NCI-H1048 (cell line): ENCODE results near the gene LMBR1.
"Not testable (repeated sequence)": the region's sequence is repeated elsewhere in the genome, so short reads cannot be mapped to it uniquely, and the experiment has no call there.

Experiments used
- DNase-seq: peaks from one replicate; lab custom pipeline; 2025; lab: John Stamatoyannopoulos, UW

Gene LMBR1

DNA sequence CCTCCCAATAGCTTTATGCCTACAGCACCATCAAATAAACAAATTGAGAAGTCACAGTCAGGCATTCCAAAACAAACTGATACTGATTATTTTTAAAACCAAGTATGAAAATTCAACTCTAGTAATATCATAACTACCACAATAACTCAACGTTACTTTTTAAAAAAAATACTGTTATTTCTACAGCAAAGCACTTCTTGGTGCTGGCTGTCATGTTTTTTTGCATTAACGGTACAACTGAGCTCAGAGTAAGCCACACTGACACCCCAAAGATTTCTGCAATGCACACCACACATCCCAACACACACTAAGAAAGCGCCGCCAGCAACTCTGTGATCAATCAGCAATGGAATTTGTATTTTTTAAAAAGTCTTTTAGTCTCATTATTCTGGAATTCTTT, 138.8 kb downstream of the LMBR1 start:
- no peak for DNase-seq

DNA sequence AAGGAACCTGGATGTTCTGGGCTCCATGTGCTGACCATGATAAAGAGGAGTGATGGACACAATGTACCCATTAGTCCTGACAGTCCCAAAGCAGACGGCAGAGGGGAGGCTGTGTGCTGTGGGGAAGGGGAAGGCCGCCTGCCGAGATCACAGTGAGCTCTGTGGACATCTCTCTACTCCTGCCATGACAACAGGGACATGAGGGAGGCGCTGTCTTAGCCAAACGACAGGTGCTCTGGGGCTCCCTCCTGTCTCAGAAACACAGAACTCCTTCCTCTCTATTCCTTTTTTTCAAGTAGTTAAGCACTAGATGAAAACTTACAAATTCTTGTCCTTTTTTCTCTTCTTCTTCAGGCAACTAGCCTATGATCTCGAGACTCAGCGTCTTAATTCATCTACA, 139.4 kb downstream of the LMBR1 start:
- DNase-seq = no peak

DNA sequence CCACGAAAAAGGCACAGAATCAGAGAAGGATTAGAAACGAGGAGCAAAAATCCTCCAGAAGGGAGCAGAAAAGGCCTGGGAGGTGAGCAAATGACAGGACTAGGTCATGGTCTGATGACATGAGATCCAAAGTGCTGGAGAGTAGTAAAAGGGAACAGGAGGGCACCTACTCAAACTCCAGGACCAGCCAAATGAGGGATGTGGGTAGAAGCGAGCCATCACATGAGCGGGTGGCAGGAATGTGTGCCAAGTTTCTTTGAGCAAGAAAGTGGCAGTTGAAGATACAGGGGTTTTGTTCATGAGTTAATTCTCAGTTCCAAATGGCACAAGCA, 139.8 kb downstream of the LMBR1 start:
- no peak for DNase-seq

DNA sequence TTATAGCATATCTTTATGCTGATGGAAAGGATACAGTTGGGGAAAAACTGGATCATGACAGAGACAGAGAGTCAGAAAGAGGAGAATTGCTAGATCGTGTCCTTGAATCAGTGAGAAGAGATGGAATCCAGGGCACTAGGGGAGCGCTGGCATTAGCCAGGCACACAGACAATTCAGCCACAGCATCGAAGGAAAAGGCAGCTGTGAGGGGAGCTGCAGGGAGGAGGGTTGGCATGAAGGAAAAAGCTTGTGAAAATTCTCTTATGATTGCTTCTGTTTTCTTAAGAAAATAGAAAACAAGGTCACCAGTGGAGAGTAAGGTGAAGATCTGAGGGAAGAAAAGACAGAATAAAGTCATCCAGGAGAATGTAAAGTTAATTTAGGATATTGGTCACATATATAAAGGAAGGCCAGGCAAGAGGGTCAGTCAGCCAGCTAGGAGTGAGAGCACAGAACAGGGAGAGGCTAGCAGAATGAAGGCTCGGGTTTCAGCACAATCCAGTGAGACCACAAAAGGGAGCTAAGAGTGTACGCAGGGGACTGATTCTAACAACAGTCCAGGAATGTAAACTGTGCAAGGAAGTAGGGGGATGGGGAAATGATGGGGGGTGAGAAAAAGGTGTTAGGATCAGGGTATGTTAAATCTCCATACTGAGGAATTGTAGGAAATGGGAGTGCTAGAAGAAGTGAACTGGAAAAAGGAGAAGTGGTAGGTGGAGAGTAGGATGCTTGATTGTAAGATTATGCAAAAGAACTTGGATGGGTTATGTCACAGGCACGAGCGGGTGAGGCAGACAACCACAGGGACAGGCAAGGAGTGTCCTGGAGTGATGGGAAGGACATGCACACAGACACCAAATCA, 140.4 kb downstream of the LMBR1 start:
- no peak for DNase-seq

DNA sequence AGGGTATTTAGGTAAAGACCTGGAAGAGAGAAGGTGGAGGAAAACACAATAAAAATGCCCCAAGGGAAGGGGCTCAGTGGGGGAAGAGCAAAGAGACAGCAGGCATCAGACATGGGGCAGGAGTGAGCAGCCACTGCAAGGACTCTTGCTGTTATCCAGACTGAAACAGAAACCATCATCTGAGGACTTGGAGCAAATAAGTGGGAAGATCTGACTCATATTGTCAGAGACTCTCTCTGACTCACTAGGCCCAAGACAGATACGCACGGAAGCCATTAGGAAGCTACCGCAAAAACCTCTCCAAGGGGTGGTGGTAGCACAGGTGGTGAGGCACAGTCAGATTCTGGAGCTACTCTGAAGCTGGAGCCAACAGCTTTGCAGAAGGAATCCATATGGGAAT, 141.7 kb downstream of the LMBR1 start:
- no peak for DNase-seq

DNA sequence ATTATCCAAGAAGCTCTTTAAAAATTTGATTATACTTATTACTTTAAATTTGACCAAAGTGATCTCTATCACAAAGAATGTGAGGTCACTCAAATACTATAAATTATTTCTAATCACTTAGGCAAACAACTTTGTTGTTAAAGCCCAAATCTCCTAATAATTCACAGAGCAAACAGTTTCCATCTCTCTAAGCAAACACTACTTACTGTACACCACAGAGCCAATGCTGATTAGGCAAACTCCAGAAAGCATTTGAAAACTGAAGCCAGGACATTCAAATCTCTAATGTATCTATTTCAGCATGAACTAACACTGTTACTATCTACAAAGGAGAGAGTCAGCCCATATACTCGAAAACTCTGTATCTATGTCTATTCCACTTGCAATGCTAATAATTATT, 145.3 kb downstream of the LMBR1 start:
- DNase-seq = no peak

DNA sequence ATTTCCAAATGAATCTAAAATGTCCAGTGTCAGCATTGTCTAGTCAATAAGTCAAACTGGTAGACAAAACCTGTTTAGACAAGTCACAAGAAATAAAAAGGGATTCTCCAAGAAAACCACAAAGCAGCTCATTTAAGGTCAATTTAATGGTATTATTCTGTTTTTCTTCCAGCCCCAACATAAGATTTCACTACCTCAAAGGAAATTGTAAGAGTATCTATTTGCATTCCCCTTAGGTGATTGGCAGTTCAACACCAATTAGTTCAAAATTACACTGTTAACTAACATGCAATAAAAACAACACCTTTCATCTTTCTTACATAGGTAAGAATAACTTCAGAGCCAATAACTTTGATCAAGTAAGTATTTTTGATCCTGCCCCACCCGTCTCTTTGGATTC, 146.1 kb downstream of the LMBR1 start:
- DNase-seq = no peak

DNA sequence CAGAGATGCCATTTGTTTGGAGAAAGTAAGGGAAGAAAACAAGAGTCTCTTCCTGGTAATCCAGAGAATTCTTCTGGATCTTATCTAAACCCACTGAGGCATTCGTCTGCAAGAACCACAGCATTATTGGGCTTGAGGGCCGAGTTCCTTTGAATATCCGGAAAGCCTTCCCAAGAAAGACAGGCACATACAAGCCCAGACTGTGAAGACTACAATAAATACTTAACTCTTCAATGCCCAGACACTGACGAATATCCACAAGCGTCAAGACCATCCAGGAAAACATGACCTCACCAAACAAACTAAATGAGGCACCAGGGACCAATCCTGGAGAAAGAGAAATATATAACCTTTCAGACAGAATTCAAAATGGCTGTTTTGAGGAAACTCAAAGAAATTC, 153.4 kb downstream of the LMBR1 start:
- no peak for DNase-seq

DNA sequence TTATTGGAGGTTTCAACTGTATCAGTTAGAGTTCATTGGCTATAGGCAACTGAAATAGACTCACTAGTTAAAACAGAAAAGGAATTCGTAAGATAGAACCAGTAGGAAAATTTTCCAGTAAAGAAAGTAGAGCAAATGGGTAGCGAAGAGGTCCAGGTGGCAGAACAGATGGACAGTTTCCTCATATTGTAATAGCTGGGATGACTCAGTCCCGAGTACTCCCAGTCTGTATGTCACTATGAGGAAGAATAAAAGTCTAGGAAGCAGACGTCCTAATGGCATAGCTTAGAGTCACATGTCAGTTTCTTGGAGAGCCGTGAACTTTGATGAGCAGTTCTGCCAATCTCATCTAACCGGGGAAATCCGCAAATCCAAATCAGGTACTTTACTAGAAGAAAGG, 157.1 kb downstream of the LMBR1 start:
- DNase-seq = no peak

DNA sequence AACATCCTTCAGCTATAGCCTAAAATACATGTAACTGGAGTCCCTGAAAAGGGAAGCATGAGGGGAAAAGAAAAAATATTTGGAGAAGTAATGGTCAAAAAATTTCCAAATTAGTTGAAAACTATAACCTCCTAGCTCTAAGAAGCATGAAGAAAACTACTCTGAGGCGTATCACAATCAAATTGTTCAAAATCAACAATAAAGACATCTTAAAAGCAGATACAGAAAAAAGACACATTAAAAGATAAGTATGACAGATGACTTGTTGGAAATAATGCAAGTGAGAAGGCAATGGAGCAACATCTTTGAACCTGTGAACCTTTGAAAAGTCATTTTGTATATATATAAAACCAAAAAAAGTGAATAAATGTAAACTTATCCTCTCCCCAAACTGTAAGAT, 159.3 kb downstream of the LMBR1 start:
- no peak for DNase-seq

DNA sequence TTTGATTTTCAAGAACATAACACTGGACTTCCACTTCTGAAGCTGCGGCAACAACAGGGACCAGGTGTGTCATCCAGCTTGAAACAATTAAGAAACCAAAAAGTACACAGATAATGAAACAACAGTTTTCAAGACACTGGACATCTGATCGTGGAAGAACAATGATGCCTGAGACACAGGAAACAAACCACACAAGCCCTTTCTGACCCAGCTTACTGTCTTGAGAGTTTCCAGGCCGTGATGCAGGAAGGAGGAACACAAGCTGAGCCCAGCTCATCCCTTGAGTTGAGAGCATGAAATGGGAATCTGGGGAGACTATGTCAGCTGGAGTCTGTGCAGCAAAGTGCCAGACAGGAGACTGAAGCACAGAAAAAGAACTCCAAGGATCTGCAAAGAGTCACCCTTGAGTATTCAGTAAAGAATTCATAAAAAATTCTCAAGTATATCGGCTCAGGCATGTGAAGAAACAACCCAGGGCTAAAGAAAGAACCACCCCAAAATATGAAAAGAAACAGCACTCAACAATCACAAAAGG, 160.8 kb downstream of the LMBR1 start:
- no peak for DNase-seq

DNA sequence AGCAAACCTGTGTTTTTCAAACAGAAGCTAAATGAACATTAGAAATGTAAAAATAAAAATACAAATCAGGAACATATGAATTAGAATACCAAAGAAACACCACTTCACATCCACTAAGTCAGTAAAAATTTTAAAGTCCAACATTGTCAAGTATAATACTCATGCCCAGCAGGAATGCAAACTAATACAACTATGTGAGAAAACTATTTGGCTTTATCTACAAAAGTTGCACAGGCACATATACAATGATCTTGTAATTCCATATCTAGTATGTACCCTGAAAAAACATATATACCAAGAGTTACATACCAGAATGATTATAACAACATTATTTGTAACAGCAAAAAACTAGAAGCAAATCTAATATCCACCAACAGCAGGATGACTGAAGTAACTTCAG, 161.3 kb downstream of the LMBR1 start:
- DNase-seq = no peak

DNA sequence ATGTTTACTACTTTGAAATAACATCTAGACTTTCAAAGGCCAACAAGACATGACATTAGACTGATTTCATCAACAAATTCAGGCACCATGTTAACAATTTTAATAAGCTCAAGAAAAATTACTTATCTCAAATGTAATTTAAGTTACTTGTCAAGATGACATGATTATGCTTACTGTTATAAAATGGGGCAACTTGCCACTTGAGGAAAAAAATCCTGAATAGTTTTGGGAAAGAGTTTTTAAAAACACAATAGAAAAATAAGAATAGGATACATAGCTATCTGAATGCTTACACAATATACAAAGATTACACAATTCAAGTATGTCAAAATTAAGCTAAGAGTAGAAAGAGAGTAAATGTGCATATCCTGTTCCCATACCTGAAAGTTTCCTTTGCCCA, 167.0 kb downstream of the LMBR1 start:
- DNase-seq = no peak

DNA sequence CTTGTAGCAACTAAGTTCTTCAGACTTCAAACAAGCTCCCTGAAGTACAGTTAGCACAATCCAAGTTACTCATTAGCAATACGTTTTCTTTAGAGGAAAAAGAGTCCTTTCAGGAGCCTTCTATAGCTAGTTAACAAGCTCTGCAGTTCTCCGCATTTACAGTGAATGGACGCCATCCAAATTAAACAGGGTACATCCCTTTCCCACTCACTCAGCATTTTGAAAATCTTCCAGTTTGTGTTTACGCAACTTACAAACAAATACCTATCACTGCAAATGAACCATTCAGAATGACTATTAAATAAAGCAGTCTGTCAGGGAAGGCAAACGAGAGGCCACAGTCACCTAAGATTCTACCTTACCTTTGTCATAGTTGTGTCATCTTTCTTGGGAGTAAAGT, 167.9 kb downstream of the LMBR1 start:
- DNase-seq = no peak

DNA sequence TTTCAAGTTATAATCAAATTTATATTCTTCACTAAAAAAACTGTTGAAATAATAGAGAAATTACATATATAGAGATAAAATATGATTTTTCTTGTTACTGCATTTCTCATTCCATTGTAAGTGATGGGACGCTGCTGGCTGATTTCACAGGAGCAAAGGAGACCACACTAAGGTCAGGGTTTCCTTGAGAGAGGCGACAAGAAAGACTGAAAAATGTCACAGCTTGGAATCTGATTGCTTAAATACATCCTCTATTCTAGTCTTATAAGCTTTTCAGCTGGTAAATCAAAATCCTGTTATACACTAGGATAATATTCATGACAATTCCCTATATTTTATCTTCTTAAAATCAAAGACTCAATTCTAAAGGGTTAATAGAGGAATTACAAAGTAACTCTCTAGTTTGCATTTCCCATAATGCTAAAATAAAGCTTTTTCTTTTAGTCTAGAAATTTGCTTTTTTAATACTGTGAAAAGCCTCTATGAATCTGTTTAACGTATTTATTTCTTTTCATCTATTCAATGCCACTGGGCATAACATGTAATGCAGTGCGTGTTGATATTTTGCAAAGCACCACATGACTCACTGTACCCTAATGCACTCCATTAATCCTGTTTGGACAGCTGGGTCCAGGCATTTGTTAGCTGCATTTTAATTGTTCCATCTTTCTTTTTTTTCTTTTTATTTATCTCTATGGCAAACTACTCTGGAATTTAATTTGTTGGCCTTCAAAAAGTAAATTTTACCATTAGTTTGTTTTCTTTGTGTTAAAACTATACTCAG, 170.7 kb downstream of the LMBR1 start:
- DNase-seq = no peak

DNA sequence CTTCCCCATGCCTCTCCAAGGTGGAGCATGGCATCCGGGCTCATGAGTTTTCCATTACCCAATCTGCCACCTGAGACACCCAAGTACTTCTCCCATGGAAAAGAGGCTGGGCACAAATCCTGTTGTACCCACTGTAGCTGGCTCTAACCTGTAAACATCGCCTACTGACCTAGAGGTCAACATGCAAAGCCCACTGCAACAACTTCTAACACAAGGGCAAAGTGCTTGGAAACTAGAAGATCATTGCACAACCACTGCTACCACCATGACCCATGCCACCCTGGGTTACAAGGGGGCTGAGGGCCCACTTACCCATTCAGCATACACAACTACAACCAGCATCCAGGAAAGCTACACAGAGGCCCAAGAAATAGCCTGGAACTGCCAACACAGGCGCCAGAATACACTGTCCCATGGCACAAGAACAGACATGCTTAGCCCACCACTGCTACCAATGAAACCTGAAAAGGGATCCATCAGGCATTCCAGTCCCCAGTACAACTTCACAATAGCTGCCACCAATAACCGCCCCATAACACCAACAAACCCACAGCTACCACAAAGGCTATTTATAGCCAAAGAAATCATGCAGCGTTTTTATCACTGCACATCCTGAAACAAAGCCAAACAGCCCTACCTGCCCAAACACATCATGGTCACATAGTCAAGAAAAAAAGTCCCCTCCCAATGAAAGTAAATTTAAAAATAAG, 189.1 kb downstream of the LMBR1 start:
- DNase-seq = no peak

DNA sequence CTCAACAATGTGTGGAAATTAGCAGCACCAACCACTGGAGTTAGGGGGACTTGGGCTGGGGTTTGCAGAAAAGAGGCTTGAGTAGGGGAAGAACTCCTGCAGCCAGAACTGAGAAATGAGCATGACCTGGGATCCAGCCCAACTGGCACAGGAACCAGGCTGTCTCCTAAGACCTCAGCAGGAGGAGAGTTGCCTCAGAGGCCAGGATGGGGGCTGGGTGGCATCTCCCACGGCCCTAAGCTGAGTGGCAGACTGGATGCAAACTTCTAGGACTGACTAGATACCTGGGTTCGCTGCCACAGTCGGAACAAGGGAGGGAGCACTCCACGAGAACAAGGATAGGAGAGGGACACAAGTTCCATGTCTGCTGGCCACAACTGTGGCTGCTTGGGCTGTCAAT, 189.8 kb downstream of the LMBR1 start:
- no peak for DNase-seq

DNA sequence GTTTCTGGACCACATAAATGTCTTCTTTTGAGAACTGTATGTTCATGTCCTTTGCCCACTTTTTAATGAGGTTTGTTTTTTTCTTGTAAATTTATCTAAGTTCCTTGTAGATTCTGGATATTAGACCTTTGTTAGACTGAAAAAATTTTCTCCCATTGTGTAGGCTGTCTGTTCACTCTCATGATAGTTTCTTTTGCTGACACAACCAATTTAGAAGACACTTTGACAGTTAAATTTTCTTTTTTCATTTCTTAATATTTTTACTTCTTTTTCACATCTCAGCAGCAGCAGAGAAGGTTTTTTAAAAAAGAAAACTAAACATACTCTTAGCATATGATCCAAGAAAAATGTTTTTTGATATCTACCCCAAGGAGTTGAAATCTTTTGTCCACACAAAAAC, 190.6 kb downstream of the LMBR1 start:
- no peak for DNase-seq

DNA sequence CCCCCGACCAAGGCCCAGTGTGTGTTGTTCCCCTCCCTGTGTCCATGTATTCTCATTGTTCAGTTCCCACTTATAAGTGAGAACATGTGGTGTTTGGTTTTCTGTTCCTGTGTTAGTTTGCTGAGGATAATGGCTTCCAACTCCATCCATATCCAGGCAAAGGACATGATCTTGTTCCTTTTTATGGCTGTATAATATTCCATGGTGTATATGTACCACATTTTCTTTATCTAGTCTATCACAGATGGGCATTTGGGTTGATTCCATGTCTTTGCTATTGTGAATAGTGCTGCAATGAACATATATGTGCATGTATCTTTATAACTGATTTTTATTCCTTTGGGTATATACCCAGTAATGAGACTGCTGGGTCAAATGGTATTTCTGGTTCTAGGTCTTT, 191.2 kb downstream of the LMBR1 start:
- DNase-seq = not testable (repeated sequence)

DNA sequence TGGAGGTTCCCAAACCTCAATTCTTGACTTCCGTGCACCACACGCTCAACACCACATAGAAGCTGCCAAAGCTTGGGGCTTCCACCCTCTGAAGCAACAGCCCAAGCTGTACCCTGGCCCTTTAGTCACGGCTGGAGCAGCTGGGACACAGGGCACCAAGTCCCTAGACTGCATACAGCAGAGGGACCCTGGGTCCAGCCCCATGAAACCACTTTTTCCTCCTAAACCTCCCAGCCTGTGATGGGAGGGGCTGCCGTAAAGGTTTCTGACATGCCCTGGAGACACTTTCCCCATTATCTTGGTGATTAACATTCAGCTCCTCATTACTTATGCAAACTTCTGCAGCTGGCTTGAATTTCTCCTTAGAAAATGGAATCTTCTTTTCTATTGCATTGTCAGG, 194.5 kb downstream of the LMBR1 start:
- not testable (repeated sequence) for DNase-seq

DNA sequence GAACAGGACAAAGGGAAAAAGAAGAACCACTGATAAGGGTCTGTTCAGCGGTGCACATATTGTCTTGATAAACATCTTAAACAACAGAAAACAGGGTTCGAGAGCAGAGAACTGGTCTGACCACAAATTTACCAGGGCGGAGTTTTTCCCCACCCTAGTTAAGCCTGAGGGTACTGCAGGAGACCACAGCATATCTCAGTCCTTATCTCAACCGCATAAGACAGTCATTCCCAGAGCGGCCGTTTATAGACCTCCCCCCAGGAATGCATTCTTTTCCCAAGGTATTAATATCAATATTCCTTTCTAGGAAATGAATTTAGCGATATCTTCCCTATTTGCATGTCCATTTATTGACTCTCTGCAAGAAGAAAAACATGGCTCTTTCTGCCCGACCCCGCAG, 195.7 kb downstream of the LMBR1 start:
- DNase-seq = not testable (repeated sequence)

DNA sequence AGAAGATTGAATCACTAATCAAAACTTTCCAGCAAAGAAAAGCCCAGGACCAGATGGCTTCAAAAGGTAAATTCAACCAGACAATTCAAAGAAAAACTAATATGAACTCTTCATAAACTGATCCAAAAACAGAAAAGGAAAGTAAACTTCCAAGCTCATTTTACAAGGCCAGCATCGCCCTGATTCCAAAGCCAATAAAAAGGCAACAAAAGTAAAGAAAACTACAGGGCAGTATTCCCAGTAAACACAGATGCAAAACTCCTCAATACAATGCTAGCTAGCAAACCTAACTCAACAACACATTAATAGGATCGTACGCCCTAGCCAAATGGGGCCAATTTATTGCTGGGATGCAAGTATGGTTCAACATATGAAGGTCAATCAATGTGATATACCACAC, 199.4 kb downstream of the LMBR1 start:
- DNase-seq = no peak

DNA sequence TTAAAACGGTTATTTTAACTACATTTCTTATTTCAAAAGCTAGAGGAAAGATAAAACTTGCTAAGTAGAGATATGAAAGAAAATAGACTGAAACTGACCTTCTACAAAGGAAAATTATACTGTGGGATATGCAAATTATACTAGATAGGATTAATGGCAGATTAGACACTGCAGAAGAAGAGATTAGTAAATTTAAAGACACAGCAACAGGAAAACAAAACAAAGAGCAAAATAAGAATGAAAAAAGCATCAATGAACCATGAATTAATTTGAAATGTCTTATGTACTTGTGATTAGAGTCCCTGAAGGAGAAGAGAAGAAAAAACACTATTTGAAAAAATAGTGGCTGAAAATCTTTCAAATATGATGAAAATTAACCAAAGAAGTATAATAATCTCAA, 200.1 kb downstream of the LMBR1 start:
- DNase-seq = no peak
